ENCODE results near the gene TM2D1.
A peak's percentile ranks its signal among the peaks of the same experiment; 100 is the strongest.

TM2D1 gene

DNA sequence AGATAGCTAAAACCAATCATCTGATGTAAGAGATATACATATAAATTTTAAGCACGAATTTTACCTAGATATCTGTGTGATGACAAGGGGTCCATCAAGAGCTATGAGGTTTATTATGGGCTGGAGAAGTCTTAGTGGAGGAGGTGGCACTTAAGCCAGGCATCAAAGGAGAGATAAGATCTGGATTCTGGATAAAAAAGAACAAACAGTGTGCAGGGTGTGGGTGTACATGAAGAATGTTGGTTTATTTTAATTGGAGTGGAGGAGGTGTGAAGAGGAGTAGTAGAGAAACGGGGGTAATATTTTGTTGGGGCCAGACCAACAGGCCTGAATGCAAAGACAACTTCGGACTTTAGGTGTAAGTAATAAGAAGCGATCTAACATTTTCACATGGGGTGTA, 80.6 kb downstream of the TM2D1 start:
- DNase-seq (ENCODE audit: low read depth), result no peak

DNA sequence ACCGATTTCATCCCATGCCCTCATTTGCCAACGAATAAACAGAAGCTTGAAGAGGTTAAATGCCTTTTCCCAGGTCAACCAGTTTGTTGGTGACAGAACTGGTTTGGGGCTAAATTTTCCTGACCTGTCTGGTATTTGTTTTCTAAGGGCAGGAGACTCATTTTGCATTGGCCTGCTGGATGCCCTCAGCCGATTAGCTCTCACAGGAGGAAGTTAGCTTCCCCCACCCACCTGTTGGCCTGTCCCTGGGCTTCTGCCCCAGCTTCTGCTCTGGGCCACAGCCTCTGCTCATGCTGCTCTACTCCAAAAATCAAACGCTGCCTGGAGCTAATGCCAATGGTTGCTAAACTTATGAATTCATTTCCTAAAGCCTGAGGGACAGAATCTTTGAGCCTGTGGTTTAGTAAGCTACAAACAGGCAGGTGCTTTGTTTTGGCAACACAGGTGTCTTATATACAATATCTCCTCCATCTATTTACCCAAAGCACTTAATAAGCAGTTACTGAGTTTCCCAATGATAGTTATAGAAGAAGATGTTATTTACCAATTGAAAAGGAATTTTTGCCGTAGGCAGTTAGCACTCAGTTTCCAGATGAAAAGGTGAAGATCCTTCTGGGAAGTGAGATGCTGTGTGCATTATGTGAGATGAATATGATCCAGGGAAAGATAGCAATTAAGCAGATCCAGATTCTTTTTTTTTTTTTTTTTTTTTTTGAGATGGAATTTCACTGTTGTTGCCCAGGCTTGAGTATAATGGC, 82.3 kb downstream of the TM2D1 start:
- no peak for DNase-seq (ENCODE audit: low read depth)

DNA sequence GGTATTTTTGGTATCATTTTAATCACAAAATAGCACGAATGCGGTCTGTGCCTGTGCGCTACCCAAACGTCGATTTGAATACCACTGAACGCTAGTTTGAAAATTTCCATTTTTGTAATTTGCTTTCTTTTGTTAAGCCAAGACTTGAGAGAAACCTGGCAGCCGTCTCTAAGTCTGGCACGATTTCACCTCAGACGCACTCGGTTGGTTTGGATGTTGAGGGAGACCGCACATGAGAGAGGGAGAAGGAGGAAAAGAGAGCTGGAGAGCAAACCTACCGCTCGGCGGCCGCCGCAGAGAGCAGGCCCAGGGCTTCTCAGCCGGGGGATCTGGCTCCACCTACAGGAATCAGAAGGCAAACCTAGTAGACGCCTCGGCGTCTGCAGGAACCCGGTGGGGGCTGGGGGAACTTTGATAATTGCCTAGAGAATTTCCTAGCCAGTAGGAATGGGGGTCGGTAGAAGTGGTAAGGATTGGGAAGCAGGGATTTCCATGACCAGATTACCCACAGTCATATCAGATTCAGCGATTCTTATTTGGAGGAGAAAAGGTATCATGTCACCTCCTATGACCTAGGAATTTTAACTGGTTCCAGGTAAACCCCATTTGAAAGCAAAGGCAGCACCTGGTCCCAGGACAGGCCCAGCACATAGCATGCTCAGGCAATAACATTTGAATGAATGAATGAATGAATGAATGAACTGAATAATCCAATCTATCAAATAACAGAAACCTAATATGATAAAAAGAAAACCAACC, 83.2 kb downstream of the TM2D1 start:
- peak; percentile 35 for DNase-seq (ENCODE audit: low read depth)

DNA sequence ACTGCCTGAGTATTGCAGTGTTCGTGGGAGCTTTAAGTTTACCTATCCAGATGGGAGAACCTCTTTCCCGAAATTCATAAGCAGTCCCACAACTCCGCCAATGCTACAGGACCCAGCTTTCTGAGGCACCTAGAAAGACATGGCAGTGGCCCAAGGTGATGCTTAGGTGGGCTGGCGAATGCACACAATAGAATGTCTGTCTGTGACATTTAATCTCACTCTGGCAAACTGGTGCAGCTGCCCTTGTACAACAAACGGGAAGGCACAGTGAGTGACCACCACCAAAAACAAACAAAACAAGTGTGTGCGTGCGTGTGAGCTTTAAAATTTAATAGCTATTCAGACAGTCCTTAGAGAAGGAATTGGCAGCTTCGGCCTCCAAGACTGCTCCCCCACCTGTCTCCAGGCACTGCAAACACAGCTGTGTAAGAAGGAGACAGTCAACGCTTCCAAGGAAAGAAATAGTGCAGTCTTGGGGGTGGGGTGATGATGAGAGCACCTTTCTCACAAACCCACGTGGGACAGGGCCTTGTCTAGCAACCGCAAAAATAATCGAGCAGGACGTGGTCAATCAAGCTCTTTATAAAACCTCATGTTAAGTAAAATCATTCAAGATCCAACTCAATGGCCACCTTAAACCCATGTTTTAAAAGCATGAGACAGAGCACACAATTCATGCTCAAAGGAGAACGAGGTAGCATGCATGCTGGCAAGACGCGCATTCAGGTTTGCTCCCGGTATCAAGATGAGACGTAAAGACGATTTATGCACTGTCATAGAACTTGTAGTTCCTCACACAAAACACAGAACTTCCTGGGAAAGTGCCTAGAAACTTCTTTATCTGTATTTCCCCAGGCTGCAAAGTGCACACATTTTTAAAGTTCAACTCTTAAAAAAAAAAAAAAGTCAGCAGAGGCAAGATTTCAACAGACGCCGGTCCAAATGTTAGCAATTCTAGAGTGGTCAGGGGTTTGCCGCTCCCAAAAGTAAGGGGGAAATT, 84.1 kb downstream of the TM2D1 start:
- DNase-seq (ENCODE audit: low read depth), result no peak

DNA sequence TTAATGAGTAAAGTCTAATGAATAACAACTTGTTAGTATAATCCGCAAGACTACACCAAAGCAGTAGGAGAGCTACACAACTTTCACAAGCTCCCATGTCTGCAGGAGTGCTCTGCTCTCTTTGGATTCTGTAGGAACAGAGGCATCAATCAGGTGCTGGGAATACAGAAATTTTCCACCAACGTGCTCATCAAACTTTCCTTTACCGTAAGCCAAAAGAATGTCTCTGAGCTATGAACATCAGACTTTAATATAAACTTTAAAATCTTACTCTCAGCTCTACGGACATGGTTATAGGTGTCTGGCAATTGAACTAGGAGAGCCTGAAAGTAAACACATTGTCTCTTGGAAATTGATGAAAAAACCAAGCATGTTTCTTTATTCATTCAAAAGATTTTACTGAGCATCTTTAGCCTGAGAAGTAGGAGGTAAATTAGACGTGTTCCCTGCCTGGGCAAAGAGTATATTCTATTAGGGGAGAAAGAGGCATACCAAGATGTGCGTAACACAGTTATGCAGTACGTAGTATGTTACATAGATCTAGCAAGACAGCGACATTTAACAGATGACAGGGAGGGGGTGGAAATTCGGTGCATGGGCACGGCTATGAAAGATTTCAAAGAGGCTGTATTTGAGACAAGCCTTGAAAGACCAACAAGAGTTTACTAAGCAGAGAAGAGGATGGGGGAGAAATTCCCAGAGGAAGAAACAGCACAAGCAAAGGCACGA, 85.2 kb downstream of the TM2D1 start:
- no peak for DNase-seq (ENCODE audit: low read depth)

DNA sequence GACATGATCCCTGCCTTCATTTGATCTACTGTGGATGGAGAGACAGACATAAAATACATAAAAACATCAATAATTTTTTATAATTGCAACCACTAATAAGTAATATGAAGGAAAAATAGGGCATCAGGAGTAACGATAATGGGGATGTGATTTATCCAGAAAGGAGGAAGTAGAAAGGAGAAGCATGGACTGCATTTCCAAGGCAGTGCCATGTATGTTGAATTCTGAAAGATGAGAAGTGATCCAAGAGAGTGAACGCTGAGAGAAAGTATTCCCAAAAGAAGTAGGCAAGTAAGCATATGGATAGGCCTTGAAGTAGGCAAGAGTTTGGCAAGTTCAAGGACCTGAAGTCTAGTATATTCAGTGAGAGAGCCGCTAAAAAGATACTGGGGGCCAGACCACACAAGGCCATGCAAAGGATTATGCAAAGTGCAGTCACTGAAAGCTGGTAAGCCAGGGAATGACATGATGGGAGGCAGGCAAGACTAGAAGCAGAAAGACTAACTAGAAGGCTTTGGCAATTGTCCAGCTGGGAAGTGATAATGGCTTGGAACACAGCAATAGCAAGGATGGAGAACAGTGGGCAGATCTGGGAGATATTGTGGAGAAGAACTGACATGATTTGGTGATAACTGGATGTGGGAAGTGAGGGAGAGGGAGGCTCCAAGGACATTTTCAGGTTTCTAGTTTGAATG, 85.9 kb downstream of the TM2D1 start:
- no peak for DNase-seq (ENCODE audit: low read depth)

DNA sequence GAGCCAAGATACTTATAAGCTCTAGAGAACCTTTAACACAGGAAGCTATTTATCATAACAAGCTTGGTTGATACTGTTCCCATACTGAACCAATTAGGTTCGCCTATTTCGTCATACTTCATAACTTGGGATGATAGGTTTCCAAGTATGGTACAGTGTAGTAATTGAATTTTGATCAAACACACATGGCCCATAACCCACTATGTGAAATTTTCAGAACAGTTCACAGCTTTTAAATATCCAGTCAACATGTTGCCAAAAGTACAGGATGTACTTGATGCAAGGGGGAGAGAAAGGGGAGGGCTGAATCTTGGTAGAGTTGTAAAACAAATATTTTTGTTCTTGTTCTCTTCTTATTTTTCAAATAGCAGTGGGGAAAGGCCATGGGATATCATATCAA, 86.6 kb downstream of the TM2D1 start:
- no peak for DNase-seq (ENCODE audit: low read depth)

DNA sequence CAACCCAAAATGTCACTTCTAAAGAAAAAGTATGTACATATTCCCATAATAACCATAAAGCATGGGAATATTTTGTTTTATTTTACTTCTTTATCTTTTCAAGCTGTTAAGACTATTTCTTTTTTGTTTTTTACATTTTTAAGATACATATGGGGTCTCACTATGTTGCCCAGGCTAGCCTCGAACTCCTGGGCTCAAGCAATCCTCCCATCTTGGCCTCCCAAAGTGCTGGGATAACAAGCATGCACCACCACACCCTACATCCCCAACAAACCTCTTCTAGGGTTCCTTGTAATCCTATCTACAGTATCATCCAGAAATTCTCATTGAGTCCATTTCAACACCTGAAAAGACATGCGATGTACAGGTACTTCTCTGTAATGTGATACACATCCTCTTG, 87.5 kb downstream of the TM2D1 start:
- DNase-seq (ENCODE audit: low read depth), result no peak

DNA sequence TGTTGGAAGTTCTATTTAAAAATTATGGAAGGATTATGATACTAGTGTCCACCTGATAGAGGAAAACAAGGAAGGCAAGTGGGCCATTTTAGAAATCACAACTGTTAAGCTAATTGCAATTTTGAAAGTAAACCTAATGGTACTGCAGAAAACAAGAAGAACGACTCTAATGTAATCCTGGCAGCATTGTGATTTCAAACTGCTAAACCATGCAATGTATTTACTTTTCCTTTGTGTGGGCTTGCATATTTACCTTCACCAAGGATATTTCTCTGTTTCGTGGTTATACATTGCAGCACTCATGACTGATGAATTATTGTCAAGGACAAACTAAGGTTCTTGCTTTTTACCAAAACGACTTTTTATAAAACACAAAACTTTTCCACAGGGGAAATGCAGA, 88.1 kb downstream of the TM2D1 start:
- DNase-seq (ENCODE audit: low read depth), result no peak

DNA sequence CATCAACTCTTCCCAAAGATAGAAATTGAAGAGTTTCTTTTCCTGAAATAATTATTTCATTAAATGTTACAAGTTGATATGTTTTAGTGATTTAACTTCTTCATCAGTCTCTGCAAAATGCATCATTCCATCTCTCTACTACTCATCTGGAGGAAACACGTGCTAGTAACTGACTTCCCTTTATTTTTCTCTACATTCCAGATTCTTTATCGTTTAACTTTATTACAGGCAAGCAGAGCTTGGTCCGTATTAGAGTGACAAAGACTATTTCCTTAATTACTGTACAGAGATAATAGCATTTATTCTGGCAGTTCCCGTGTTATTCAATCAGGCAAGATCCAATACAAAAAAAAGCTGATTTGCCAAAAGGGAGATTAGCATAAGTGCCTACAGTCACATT, 88.6 kb downstream of the TM2D1 start:
- no peak for DNase-seq (ENCODE audit: low read depth)

DNA sequence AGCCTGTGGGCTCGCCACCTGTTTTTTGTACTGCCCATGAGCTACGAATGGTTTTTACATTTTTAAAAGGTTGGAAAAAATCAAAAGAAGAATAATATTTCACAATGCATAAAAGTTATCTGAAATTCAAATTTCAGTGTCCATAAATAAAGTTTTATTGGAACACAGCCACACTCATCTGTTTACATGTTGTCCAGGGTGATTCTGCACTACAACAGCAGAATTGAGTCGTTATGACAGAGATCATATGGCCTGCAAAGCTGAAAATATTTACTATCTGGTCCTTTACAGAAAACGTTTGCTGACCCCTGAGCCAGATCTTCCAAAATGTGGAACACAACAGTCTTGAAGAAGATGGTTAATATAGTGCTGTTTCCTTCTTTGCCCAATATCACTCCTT, 89.4 kb downstream of the TM2D1 start:
- no peak for DNase-seq (ENCODE audit: low read depth)

DNA sequence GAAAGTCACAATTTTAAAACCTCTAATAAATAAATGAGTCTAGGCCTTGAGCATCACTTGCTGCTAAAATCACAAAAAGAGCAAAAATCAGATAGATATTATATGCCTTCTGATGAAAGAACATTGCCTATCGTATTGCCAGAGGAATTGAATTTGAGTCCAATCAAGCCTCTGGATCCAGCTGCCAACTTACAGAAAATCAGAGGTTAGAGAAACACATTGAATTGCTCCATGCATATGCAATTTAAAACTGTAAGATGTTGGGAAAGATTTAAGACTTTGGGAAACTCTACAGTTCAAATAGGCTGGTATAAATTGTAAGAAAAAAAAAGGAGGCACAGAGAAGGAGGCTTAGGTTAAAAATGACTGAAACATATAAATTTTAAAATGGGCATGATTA, 93.5 kb downstream of the TM2D1 start:
- DNase-seq (ENCODE audit: low read depth), result no peak
